Neural cell (in vitro differentiated cells): ENCODE data around the gene BTG2.

ENCODE experiments used
- EP300 ChIP-seq: fragments of 450-650 bp; conservative IDR thresholded peaks from 2 replicates; pipeline ENCODE4 v1.6.1; 2014; ENCODE audit warnings: antibody characterized with exemption, mild to moderate bottlenecking, moderate library complexity; ENCODE audit not compliant: poor library complexity, severe bottlenecking
- POLR2AphosphoS5 ChIP-seq: IDR thresholded peaks from 2 replicates; pipeline ENCODE4 v1.6.1; 2012
- RAD21 ChIP-seq: fragments of 450-650 bp; conservative IDR thresholded peaks from 2 replicates; pipeline ENCODE4 v1.6.1; 2014; ENCODE audit warnings: antibody characterized with exemption, mild to moderate bottlenecking, moderate library complexity
- TF ChIP-seq, protein P1 (sequence below): fragments of 450-650 bp; IDR thresholded peaks from 2 replicates; pipeline ENCODE4 v1.5.1; 2014; ENCODE audit warnings: antibody characterized with exemption, mild to moderate bottlenecking, moderate library complexity; ENCODE audit not compliant: poor library complexity, severe bottlenecking

DNA sequence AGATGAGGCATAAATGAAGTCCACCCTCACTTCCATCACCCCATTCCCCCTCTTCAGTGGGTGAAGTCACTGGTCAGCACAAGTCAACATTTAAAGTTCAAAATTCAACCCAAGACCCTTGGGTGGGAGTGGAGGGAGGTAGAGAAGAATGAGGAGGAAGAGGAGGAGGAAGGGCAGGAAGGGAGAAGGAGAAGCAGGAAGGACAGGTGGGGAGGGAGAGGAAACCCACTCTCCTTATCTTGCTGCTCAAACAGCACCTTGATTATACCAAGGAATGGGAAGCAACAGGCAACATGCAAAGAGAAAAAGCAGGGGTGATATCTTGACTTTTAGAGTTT is 4.0 kb upstream of the BTG2 start:
- TF ChIP-seq RAD21 (no peak), EP300 (no peak), POLR2AphosphoS5 (no peak)
- TF ChIP-seq, protein P1, sequence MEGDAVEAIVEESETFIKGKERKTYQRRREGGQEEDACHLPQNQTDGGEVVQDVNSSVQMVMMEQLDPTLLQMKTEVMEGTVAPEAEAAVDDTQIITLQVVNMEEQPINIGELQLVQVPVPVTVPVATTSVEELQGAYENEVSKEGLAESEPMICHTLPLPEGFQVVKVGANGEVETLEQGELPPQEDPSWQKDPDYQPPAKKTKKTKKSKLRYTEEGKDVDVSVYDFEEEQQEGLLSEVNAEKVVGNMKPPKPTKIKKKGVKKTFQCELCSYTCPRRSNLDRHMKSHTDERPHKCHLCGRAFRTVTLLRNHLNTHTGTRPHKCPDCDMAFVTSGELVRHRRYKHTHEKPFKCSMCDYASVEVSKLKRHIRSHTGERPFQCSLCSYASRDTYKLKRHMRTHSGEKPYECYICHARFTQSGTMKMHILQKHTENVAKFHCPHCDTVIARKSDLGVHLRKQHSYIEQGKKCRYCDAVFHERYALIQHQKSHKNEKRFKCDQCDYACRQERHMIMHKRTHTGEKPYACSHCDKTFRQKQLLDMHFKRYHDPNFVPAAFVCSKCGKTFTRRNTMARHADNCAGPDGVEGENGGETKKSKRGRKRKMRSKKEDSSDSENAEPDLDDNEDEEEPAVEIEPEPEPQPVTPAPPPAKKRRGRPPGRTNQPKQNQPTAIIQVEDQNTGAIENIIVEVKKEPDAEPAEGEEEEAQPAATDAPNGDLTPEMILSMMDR = no peak
